ENCODE results near the gene LYPD1. TPM values are rescaled to one million over a fixed set of nuclear protein-coding genes. Genes with fewer than 3 reads are reported as not detected.

LYPD1 gene
- total and polyA plus RNA-seq, 9 of the 15 experiments (the other 6 are each of a cell fraction or from before 2014, with no cell fraction given): not detected

- TF ChIP-seq ZBTB1 (CRISPR knock-in tag; IDR thresholded peaks at IDR 0.05; ENCODE audit: borderline replicate concordance, low read depth) (no peak), ZNF609 (CRISPR knock-in tag; IDR thresholded peaks at IDR 0.05; ENCODE audit: borderline replicate concordance) (no peak), ELK3 (CRISPR knock-in tag; IDR thresholded peaks at IDR 0.05) (no peak), HLTF (IDR thresholded peaks at IDR 0.05) (no peak)
These were observed 7.3 kb downstream of the LYPD1 start (continued) for GRCh38 chr2:132662732-132663131.

GRCh38 chr2:132659331-132659730, 10.7 kb downstream of the LYPD1 start:
- Histone ChIP-seq H3K27ac (ENCODE audit: extremely low read depth, low read depth, low read length) (no peak overlapping the region), H3K4me3 (no peak overlapping the region), H3K9ac (ENCODE audit: insufficient read depth in 1 of 2, low read depth in 2 of 2, low read length in 2 of 2) (no peak overlapping the region), H2AFZ (ENCODE audit: low read depth, low read length) (no peak overlapping the region), H3K4me1 (replicated peaks in 1 of 2; ENCODE audit: control insufficient read depth in 2 of 2, insufficient read depth in 2 of 2, low read length in 2 of 2) (no peaks in the 10 kb centered on the region), H3K4me2 (ENCODE audit: insufficient read depth, low read length) (no peak overlapping the region), H4K20me1 (replicated peaks; ENCODE audit: control insufficient read depth, insufficient read depth, low read length) (no peaks in the 10 kb centered on the region), H3K36me3 (ENCODE audit: control insufficient read depth, insufficient read depth, low read length) (no peaks in the 10 kb centered on the region), H3K27me3 (ENCODE audit: control insufficient read depth in 2 of 2, insufficient read depth in 2 of 2, low read length in 2 of 2) (no peaks in the 10 kb centered on the region), H3K79me2 (ENCODE audit: control insufficient read depth, insufficient read depth, low read length) (no peaks in the 10 kb centered on the region), H3K9me3 (replicated peaks; ENCODE audit: control insufficient read depth, insufficient read depth, low read depth, low read length) (no peaks in the 10 kb centered on the region), H3K9me1 (ENCODE audit: control insufficient read depth, insufficient read depth, low read length) (no peaks in the 10 kb centered on the region)
- BruUV-seq (replicated peaks): no TSS peak
- no peak for FAIRE-seq
- 0% methylated on average over 3 of the region's 3 CpGs for WGBS (ENCODE audit: insufficient coverage, low coverage, missing lambda C conversion rate)
- CTCF ChIA-PET (ENCODE audit: low intra/inter-chr PET ratio): no interaction called here
- ATAC-seq: no peak
- POLR2A ChIA-PET: interaction anchor here (0.6 kb wide), 1 partner anchor 1169 kb away, joined by 3 read pairs; no protein-coding TSS in a partner anchor
- no peak for DNase-seq (ENCODE audit: extremely low read depth in 1 of 4, low spot score in 3 of 4)
- TF ChIP-seq PTRF (tag; IDR thresholded peaks at IDR 0.05): no peak
- no peak for TF ChIP-seq L3MBTL2 (IDR thresholded peaks at IDR 0.05)
- TF ChIP-seq E2F8 (IDR thresholded peaks at IDR 0.05; ENCODE audit: low read depth, partially characterized antibody): no peak
- no peak for TF ChIP-seq ZNF277 (CRISPR knock-in tag; IDR thresholded peaks at IDR 0.05; ENCODE audit: borderline replicate concordance)
- TF ChIP-seq TFAP4 (CRISPR knock-in tag; IDR thresholded peaks at IDR 0.05; ENCODE audit: borderline replicate concordance): no peak
- no peak for TF ChIP-seq ZC3H8 (IDR thresholded peaks at IDR 0.05)
- intact Hi-C loops (cut with micrococcal nuclease) (no loop called here), in situ Hi-C loops (cut with MboI) (no loop called here)
